GM08714 (cell line): Measurements from ENCODE around the gene CD200R1L.

Experiments used
- H3K4me3 ChIP-seq: fragments of 200-500 bp; sonication (Bioruptor generic); 2 replicates; pipeline ENCODE4 v1.5.1; 2014; ENCODE audit warnings: mild to moderate bottlenecking, low read length, inconsistent platforms
- ZNF274 ChIP-seq: IDR thresholded peaks from 2 replicates; pipeline ENCODE4 v1.6.1; 2012; ENCODE audit warnings: mild to moderate bottlenecking, low read depth, low read length

The CD200R1L gene

DNA sequence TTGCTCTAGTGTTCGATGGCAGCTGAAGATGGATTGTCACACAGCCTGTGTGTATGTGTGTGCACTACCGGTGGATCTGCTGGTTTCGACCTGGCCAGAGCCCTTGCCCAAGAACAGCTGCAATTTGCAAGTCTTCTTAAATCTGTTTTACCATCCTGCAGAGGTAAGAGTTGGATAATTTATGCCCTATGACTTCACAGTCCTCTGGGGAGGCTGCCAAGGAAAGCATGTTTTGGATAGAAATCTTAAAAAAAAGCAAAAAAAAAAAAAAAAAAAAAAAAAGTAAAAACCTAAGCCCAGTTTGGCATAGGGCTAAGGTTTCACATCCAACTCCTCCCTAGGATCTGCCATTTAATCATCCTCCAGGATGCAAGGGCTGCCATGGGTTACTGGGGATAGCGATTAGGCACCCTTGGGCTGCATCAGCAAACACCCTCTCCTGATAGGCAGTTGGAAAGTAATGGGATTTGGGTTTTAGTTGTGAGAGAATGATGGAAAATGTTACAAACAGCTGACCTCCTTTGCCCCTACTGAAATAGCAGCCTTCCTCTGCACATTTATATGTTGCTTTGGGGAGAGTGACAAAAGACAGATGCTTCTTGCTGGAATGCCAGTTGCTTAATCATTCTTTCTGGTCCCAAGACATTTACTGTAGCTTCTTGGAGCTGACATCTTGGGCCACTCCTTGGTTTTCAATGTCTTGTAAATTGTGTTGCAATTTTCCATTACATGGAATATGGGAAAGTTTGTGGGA is 35.4 kb downstream of the CD200R1L start:
- no peak for TF ChIP-seq ZNF274

GRCh38 chr3:112810561-112810960 is 36.1 kb downstream of the CD200R1L start:
- H3K4me3 ChIP-seq, result no peak overlapping the region
- TF ChIP-seq ZNF274, result no peak

More for the DNA sequence above, 35.4 kb downstream of the CD200R1L start:
- no peak overlapping the region for H3K4me3 ChIP-seq

DNA sequence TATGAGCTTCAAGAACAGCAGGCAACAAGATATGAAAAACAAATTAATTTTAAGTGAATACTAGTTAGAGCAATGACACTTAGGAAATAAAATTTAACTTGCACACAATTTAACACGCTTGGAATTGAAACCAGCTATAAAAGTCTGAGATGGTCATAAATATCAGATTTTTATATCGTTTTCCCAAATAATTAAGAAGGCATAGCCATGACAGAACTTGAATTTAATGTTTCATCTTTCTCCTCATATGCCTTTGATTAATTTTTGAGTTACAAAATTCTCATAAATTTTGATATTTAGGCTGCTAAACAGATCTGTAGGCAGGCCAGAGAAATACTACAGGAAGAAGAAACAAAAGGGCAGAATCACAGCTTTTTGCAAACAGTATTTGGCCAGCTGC is 38.5 kb downstream of the CD200R1L start:
- no peak overlapping the region for H3K4me3 ChIP-seq
- TF ChIP-seq ZNF274, result no peak

GRCh38 chr3:112807685-112808084 is 39.0 kb downstream of the CD200R1L start:
- TF ChIP-seq ZNF274, result no peak
- H3K4me3 ChIP-seq, result no peak overlapping the region

GRCh38 chr3:112806903-112807302 is 39.8 kb downstream of the CD200R1L start:
- TF ChIP-seq ZNF274, result no peak
- H3K4me3 ChIP-seq, result no peak overlapping the region

DNA sequence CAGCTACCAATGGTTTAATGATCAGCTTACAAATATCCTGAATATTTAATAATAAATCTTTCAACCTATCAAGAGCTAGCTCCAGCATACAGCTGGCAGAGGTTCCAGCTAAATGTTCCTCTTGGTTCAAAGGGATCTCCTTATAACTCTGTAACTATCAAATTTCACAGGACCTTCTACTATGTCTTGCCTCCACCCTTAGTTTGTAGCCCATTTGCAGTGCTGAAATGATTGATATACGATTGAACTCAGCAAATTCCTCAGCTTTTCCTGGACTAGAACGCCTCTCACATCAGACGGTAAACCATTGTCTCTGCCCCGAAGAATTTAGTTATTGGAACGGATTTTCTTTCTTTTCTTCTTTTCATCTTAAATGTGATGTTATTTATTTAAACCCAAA is 41.5 kb downstream of the CD200R1L start:
- no peak for TF ChIP-seq ZNF274
- H3K4me3 ChIP-seq, result no peak overlapping the region

GRCh38 chr3:112804021-112804420 is 42.6 kb downstream of the CD200R1L start:
- no peak for TF ChIP-seq ZNF274

GRCh38 chr3:112803467-112803866 is 43.2 kb downstream of the CD200R1L start:
- no peak for TF ChIP-seq ZNF274
- no peak overlapping the region for H3K4me3 ChIP-seq

More at GRCh38 chr3:112804021-112804420, 42.6 kb downstream of the CD200R1L start:
- no peak overlapping the region for H3K4me3 ChIP-seq

- H3K4me3 ChIP-seq, result no peak overlapping the region
- TF ChIP-seq ZNF274, result no peak
These were observed 44.3 kb downstream of the CD200R1L start for GRCh38 chr3:112802338-112802737.

- TF ChIP-seq ZNF274, result no peak
These were observed 46.7 kb downstream of the CD200R1L start for GRCh38 chr3:112799946-112800345.

GRCh38 chr3:112794622-112795172 is 52.0 kb downstream of the CD200R1L start:
- H3K4me3 ChIP-seq, result no peak overlapping the region
- TF ChIP-seq ZNF274, result no peak

More at GRCh38 chr3:112799946-112800345, 46.7 kb downstream of the CD200R1L start:
- H3K4me3 ChIP-seq, result no peak overlapping the region

DNA sequence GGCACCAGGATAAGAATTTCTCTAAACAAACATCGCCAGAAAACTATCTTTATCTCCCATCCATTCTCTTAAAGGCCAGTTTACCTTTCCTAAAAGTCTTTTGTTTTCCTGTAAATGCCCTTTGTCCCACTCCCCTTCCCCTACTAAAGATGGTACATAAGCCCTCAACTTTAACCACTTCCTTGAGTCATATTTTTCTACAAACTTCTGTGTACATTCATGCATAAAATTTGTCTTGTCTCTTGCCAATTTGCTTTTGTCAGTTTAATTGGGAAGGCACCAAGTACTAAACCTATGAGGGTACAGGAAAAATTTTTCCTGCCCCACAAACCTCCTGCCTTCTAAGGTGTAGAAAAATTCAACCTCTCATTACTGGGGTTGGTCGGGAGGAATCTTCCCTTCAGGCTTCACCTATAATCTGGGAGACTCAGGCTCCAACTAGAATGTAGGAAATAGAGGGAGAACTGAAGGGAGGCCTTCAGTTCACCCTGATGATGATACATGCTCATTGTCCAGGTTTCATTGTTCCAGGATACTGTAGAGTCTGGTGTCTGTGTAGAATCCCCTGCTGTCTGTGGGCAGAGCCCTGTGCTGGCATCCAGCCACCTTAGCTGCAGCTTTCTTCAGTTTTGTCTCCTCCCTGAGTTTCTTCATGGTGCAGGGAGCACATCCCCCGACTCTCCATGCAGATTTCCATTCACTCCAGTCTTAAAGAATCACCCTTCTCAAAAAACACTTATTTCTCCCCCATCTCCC is 53.2 kb downstream of the CD200R1L start:
- H3K4me3 ChIP-seq, result no peak overlapping the region
- no peak for TF ChIP-seq ZNF274

DNA sequence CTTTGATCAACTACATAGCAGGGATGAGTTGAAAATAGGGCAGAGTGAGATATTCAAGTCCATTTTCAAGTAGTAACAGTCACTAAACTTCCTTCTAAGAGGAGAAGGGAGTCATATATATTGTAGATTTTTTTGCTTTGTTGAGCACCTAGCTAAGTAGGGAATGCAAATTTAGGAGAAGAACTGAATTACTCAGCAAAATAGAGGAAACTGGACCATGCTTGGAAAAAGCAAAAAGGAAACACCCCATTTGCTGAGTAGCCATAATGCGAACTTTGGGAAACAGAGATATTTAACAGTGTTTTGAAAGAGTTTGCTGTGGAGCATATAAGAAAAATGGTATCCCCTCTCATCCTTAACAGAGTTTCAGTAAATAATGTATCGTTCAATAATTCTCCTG is 54.9 kb downstream of the CD200R1L start:
- no peak for TF ChIP-seq ZNF274

DNA sequence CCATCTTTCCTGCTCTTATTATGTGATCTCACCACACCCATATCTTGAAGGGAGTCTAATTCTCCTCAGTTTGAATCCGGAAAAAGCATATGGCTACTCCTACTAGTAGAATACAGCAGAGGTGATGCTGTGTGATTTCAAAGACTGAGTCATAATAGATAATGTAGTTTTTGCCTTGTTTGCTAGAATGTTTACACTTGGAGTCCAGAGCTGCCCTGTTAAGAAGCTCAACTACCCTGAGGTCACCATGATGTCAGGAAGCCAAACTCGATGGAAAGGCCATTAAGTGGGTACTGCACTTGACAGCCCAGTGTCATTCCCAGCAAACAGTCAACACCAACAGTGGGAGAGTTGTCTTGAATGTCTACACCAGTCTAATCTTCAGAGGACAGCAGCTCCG is 56.9 kb downstream of the CD200R1L start:
- H3K4me3 ChIP-seq, result no peak overlapping the region
- no peak for TF ChIP-seq ZNF274

More for the DNA sequence above, 54.9 kb downstream of the CD200R1L start:
- H3K4me3 ChIP-seq, result no peak overlapping the region
